ENCODE results near the gene FMN1. TPM values are rescaled to one million over a fixed set of nuclear protein-coding genes. Genes with fewer than 3 reads are reported as not detected.

The FMN1 gene
- total and polyA plus RNA-seq, 2 donors from 2014 or later = 0.71 to 44.8 TPM

DNA sequence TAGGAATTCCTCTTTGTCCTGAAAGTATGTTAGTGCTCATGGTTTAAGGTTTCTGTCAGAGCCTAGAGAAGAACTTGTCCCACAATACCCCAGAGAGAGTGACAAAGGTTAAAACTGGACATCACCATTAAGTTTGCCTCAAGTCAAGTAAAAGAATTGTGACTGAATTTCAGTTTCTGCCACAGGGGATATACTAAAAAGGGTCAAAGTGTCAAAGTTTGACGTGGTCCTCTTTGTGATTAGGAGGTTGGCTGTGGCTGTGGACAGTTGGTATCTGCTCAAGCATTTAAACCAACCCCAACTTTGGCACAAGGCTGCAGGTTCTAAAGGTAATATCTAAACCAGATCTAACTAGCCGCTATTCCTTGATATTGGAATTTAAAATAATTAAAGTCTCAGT lies 26.1 kb downstream of the FMN1 start:
- TF ChIP-seq, protein P1, sequence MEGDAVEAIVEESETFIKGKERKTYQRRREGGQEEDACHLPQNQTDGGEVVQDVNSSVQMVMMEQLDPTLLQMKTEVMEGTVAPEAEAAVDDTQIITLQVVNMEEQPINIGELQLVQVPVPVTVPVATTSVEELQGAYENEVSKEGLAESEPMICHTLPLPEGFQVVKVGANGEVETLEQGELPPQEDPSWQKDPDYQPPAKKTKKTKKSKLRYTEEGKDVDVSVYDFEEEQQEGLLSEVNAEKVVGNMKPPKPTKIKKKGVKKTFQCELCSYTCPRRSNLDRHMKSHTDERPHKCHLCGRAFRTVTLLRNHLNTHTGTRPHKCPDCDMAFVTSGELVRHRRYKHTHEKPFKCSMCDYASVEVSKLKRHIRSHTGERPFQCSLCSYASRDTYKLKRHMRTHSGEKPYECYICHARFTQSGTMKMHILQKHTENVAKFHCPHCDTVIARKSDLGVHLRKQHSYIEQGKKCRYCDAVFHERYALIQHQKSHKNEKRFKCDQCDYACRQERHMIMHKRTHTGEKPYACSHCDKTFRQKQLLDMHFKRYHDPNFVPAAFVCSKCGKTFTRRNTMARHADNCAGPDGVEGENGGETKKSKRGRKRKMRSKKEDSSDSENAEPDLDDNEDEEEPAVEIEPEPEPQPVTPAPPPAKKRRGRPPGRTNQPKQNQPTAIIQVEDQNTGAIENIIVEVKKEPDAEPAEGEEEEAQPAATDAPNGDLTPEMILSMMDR (IDR thresholded peaks at IDR 0.05; ENCODE audit: borderline replicate concordance, extremely low read depth, insufficient read depth) = no peak
- Histone ChIP-seq H3K9ac (ENCODE audit: low read length in 3 of 3) (no peak overlapping the region), H3K36me3 (ENCODE audit: control insufficient read depth in 2 of 3, insufficient read depth in 3 of 3, low read length in 3 of 3) (no peaks in the 10 kb centered on the region), H3K4me3 (ENCODE audit: low read length in 3 of 3) (no peak overlapping the region), H3K4me1 (ENCODE audit: control insufficient read depth in 2 of 3, insufficient read depth in 2 of 3, low read depth in 1 of 3, low read length in 3 of 3) (no peaks in the 10 kb centered on the region), H3K27ac (ENCODE audit: low read depth in 2 of 2, low read length in 2 of 2) (no peak overlapping the region), H3K9me3 (ENCODE audit: control insufficient read depth in 2 of 3, insufficient read depth in 1 of 3, low read length in 3 of 3) (no peaks in the 10 kb centered on the region), H3K27me3 (ENCODE audit: control insufficient read depth, insufficient read depth, low read length) (no peaks in the 10 kb centered on the region)
- FAIRE-seq (no peak), DNase-seq (no peak)
- intact Hi-C loops (cut with DNase I) = no loop called here

DNA sequence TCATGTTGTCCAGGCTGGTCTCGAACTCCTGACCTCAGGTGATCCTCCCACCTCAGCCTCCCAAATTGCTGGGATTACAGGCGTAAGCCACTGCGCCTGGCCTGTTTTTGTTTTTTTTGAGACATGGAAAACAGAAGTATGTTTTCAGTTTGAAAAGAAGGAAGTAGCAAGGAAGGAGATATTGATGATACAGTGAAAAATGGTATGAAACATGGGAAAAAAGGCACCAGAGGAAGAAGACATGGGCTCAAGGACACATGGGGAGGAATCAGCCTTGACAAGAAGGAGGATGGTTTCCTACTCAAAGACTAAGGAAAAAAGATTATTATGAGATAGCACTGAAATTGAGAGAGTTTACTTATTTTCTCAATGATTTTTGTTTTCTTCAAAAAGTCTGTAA lies 30.7 kb downstream of the FMN1 start:
- H3K4me1 ChIP-seq (ENCODE audit: control insufficient read depth in 2 of 3, insufficient read depth in 2 of 3, low read depth in 1 of 3, low read length in 3 of 3) = no peaks in the 10 kb centered on the region
- no peaks in the 10 kb centered on the region for H3K9me3 ChIP-seq (ENCODE audit: control insufficient read depth in 2 of 3, insufficient read depth in 1 of 3, low read length in 3 of 3)
- TF ChIP-seq, protein P1 (IDR thresholded peaks at IDR 0.05; ENCODE audit: borderline replicate concordance, extremely low read depth, insufficient read depth) = no peak
- DNase-seq (no peak), FAIRE-seq (no peak)
- H3K9ac ChIP-seq (ENCODE audit: low read length in 3 of 3) = no peak overlapping the region
- no peaks in the 10 kb centered on the region for H3K36me3 ChIP-seq (ENCODE audit: control insufficient read depth in 2 of 3, insufficient read depth in 3 of 3, low read length in 3 of 3)
- no peaks in the 10 kb centered on the region for H3K27me3 ChIP-seq (ENCODE audit: control insufficient read depth, insufficient read depth, low read length)
- intact Hi-C loops (cut with DNase I) = no loop called here
- H3K27ac ChIP-seq (ENCODE audit: low read depth in 2 of 2, low read length in 2 of 2) = no peak overlapping the region
- no peak overlapping the region for H3K4me3 ChIP-seq (ENCODE audit: low read length in 3 of 3)

GRCh38 chr15:33161209-33161608 lies 33.3 kb downstream of the FMN1 start:
- FAIRE-seq (no peak), DNase-seq (no peak)
- no peak overlapping the region for H3K4me3 ChIP-seq (ENCODE audit: low read length in 3 of 3)
- H3K9ac ChIP-seq (ENCODE audit: low read length in 3 of 3) = no peak overlapping the region
- no peak overlapping the region for H3K27ac ChIP-seq (ENCODE audit: low read depth in 2 of 2, low read length in 2 of 2)
- intact Hi-C loops (cut with DNase I) = no loop called here
- no peaks in the 10 kb centered on the region for H3K27me3 ChIP-seq (ENCODE audit: control insufficient read depth, insufficient read depth, low read length)
- H3K4me1 ChIP-seq (ENCODE audit: control insufficient read depth in 2 of 3, insufficient read depth in 2 of 3, low read depth in 1 of 3, low read length in 3 of 3) = no peaks in the 10 kb centered on the region
- TF ChIP-seq, protein P1 (IDR thresholded peaks at IDR 0.05; ENCODE audit: borderline replicate concordance, extremely low read depth, insufficient read depth) = no peak
- no peaks in the 10 kb centered on the region for H3K9me3 ChIP-seq (ENCODE audit: control insufficient read depth in 2 of 3, insufficient read depth in 1 of 3, low read length in 3 of 3)
- no peaks in the 10 kb centered on the region for H3K36me3 ChIP-seq (ENCODE audit: control insufficient read depth in 2 of 3, insufficient read depth in 3 of 3, low read length in 3 of 3)

DNA sequence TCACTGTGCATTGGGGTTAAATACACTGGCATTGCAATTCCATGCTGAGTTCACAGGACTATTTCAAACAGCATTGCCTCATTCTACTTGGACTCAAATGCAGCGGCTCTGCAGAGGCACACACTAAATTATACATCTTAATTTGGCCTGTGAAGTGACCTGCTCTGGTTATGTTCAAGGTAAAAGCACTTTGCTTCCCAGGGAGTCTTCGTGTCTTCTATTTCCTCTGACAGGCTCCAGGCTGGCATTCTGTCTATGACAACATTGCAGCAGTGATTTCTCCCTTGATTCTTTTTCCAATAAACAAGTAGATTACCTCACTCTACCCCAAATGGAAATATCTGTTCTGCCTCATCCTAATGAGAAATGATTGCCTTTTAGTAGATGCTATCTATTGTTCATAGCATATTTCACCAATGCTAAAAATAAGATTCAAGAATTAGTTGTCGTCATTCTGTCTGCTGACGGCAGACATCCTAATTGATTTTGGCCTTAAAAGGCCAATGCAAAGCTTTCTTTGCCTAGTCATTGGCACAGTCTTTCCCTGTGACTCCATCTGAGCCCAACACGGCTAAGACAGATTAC lies 33.8 kb downstream of the FMN1 start:
- intact Hi-C loops (cut with DNase I) = no loop called here
- no peaks in the 10 kb centered on the region for H3K27me3 ChIP-seq (ENCODE audit: control insufficient read depth, insufficient read depth, low read length)
- H3K27ac ChIP-seq (ENCODE audit: low read depth in 2 of 2, low read length in 2 of 2) = no peak overlapping the region
- H3K9me3 ChIP-seq (ENCODE audit: control insufficient read depth in 2 of 3, insufficient read depth in 1 of 3, low read length in 3 of 3) = no peaks in the 10 kb centered on the region
- no peak overlapping the region for H3K4me3 ChIP-seq (ENCODE audit: low read length in 3 of 3)
- H3K9ac ChIP-seq (ENCODE audit: low read length in 3 of 3) = no peak overlapping the region
- no peaks in the 10 kb centered on the region for H3K36me3 ChIP-seq (ENCODE audit: control insufficient read depth in 2 of 3, insufficient read depth in 3 of 3, low read length in 3 of 3)
- TF ChIP-seq, protein P1 (IDR thresholded peaks at IDR 0.05; ENCODE audit: borderline replicate concordance, extremely low read depth, insufficient read depth) = no peak
- no peaks in the 10 kb centered on the region for H3K4me1 ChIP-seq (ENCODE audit: control insufficient read depth in 2 of 3, insufficient read depth in 2 of 3, low read depth in 1 of 3, low read length in 3 of 3)
- FAIRE-seq = no peak
- DNase-seq = no peak
